ENCODE measurements around the gene TBC1D1.

The TBC1D1 gene

GRCh38 chr4:38084877-38085711, 194.2 kb downstream of the TBC1D1 start:
- no peak for DNase-seq

GRCh38 chr4:38085751-38086150, 194.9 kb downstream of the TBC1D1 start:
- no peak for DNase-seq

GRCh38 chr4:38086151-38086848, 195.4 kb downstream of the TBC1D1 start:
- no peak for DNase-seq

GRCh38 chr4:38086849-38087226, 196.0 kb downstream of the TBC1D1 start:
- no peak for DNase-seq

- no peak for DNase-seq
These were observed 197.4 kb downstream of the TBC1D1 start for GRCh38 chr4:38088321-38088720.

- no peak for DNase-seq
These were observed 199.1 kb downstream of the TBC1D1 start for GRCh38 chr4:38089961-38090360.

GRCh38 chr4:38090455-38091246, 199.8 kb downstream of the TBC1D1 start:
- DNase-seq: no peak

GRCh38 chr4:38091636-38092035, 200.8 kb downstream of the TBC1D1 start:
- no peak for DNase-seq

GRCh38 chr4:38092701-38093100, 201.8 kb downstream of the TBC1D1 start:
- DNase-seq: no peak

- no peak for DNase-seq
These were observed 203.5 kb downstream of the TBC1D1 start for GRCh38 chr4:38094419-38094818.

GRCh38 chr4:38095691-38096090, 204.8 kb downstream of the TBC1D1 start:
- DNase-seq: no peak

- DNase-seq: no peak
These were observed 206.9 kb downstream of the TBC1D1 start for GRCh38 chr4:38097818-38098217.

- no peak for DNase-seq
These were observed 208.2 kb downstream of the TBC1D1 start for GRCh38 chr4:38099020-38099600.

- no peak for DNase-seq
These were observed 209.1 kb downstream of the TBC1D1 start for GRCh38 chr4:38099908-38100407.

GRCh38 chr4:38100474-38101255, 209.8 kb downstream of the TBC1D1 start:
- DNase-seq: no peak

- DNase-seq: no peak
These were observed 210.7 kb downstream of the TBC1D1 start for GRCh38 chr4:38101563-38101962.

- no peak for DNase-seq
These were observed 212.2 kb downstream of the TBC1D1 start for GRCh38 chr4:38102957-38103588.

- no peak for DNase-seq
These were observed 214.8 kb downstream of the TBC1D1 start for GRCh38 chr4:38105475-38106220.

- no peak for DNase-seq
These were observed 215.4 kb downstream of the TBC1D1 start for GRCh38 chr4:38106311-38106710.

GRCh38 chr4:38106886-38107514, 216.1 kb downstream of the TBC1D1 start:
- no peak for DNase-seq

Data from CD4-positive, alpha-beta T cell treated with Interleukin-4 for 4 hours (primary cell).